GM23248 (cell line): ENCODE data around the gene NTRK2.

Experiments used
- EZH2 ChIP-seq: fragments of 200-600 bp; sonication (generic); IDR thresholded peaks from 2 replicates; pipeline ENCODE4 v1.6.1; 2018; ENCODE audit warnings: antibody characterized with exemption, mild to moderate bottlenecking; ENCODE audit not compliant: insufficient read depth, poor library complexity, severe bottlenecking
- EZH2phosphoT487 ChIP-seq: fragments of 200-600 bp; sonication (generic); IDR thresholded peaks from 2 replicates; pipeline ENCODE4 v1.6.1; 2018; ENCODE audit warnings: antibody characterized with exemption, moderate library complexity, mild to moderate bottlenecking, low read depth; ENCODE audit not compliant: insufficient read depth

DNA sequence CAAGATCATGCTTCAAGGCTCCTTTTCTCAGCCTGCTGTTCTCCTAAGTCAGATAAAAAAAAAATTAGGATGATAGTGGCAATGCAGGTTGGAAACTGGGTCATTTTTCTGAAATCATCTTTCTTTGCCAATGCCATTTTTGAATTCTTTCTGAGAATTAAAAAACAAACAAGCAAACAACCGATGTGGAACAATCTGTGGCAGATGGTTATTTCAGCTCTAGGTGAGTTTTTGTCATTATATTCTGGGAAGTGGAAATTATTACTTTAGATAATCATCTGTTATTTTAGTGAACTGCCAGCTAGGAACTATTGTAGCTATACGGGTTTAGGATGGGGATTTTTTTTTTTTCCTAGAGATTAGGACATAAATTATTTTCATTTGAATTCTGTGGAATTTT is 129.7 kb downstream of the NTRK2 start:
- TF ChIP-seq EZH2 = no peak
- TF ChIP-seq EZH2phosphoT487 = no peak
